AG10803 (cell line): Measurements from ENCODE around the gene NOL8.

Experiments used
- DNase-seq: peaks from one replicate; pipeline ENCODE4 v3.0.0; 2010; ENCODE audit warnings: low read depth
- H3K4me3 ChIP-seq: 2 replicates; pipeline ENCODE4 v1.5.1; 2011; ENCODE audit warnings: mild to moderate bottlenecking, low read length, control low read depth
- TF ChIP-seq, protein P1 (sequence below): conservative IDR thresholded peaks from 2 replicates; pipeline ENCODE4 v1.5.1; 2011; ENCODE audit warnings: mild to moderate bottlenecking, low read length, control low read depth, inconsistent platforms

NOL8 gene

DNA sequence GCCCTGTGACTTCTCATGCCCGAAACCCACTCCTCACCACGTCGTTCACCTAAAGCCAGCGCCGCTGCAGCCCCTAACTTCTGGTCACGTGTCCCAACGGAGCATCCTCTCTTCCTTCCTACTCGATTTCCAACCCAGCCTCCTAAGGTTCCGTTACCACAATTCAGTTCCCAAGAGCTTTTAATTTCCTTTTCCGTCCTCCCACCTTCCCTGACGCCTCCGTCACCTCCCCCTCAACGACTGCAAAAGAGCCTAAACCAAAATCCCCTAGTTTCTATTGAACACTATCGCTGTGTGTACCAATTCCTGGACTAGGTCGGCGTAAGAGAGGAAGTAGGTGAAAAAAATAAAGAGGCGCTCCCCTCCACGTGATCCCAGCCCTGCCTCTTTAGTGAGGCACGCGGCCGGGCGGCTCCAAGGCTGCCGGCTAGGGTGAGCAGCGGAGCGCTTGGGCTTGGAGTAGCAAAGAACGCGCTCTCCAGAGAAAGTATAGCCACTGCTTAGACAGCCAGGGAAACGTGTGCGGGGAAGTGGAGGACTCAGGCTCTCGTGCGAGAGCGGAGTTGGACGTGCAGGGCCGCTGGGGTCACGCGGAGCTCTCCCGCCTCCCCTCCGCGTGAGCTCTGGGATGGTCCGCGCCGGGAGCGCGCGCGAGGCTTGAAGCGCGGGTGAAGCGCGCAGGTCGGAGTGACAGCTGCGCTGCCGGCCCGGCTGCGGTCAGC lies at the start of gene NOL8, which contains the start of gene CENPP:
Gene NOL8, minus strand, starts transcription at position 82 of the 722 bp plus-strand sequence. CDS start 1,189 bp downstream, outside the sequence.
Gene CENPP, plus strand, starts transcription at position 685 of the 722 bp plus-strand sequence.
- peak within 1 kb of the TSS; percentile 94 for H3K4me3 ChIP-seq
- DNase-seq: peak; percentile 86
- TF ChIP-seq, protein P1, sequence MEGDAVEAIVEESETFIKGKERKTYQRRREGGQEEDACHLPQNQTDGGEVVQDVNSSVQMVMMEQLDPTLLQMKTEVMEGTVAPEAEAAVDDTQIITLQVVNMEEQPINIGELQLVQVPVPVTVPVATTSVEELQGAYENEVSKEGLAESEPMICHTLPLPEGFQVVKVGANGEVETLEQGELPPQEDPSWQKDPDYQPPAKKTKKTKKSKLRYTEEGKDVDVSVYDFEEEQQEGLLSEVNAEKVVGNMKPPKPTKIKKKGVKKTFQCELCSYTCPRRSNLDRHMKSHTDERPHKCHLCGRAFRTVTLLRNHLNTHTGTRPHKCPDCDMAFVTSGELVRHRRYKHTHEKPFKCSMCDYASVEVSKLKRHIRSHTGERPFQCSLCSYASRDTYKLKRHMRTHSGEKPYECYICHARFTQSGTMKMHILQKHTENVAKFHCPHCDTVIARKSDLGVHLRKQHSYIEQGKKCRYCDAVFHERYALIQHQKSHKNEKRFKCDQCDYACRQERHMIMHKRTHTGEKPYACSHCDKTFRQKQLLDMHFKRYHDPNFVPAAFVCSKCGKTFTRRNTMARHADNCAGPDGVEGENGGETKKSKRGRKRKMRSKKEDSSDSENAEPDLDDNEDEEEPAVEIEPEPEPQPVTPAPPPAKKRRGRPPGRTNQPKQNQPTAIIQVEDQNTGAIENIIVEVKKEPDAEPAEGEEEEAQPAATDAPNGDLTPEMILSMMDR: no peak

DNA sequence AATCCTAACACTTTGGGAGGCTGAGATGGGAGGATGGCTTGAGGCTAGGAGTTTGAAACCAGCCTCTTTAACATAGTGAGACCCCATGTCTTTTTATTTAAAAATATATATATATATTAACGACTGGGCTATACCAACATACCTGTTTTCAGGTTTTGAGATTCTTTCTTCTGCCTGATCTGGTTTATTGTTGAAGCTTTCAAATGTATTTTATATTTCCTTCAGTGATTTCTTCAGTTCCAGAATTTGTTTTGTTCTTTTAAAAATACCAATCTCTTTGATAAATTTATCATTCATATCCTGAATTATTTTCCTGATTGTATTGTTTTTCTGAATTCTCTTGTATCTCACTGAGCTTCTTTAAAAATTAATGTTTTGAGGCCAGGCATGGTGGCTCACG lies 48.0 kb upstream of the NOL8 start:
- TF ChIP-seq, protein P1: no peak
- H3K4me3 ChIP-seq: no peak overlapping the region
- DNase-seq: no peak

DNA sequence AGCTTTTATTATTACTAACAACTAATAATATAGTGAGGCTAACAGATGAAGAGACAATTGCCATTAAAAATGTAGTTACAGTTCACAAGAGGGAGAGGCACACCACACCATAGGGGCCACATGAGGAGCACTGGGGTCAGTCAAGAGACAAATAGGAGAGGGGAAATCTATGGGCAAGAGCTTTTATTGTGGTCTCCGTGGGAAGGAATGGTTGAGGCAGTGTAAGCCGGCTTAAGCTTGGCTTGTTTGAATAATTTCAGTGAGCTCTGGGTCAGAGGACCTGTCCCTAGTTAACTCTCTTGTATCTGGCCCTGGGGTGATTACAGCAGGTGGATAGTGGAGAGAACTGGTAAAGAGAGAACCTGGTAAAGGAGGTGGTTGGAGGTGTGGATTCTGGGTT lies 43.9 kb upstream of the NOL8 start:
- TF ChIP-seq, protein P1: no peak
- no peak overlapping the region for H3K4me3 ChIP-seq
- no peak for DNase-seq

DNA sequence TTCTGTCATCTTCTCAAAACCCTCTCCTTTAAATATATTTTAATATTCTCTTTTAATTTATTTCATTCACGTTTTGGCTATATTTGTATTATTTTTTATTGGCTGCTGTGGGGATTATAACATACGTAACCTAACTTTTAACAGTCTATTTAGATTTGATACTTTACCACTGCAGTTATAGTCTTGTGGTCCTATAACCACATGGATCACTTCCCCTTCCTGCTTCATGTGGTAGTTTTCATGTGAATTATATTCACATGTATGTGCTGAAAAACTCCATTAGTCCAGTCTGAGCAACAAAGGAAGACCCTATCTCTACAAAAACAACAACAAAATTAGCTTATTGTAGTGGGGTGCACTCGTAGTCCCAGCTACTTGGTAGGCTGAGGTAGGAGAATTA lies 34.9 kb upstream of the NOL8 start:
- TF ChIP-seq, protein P1: no peak

DNA sequence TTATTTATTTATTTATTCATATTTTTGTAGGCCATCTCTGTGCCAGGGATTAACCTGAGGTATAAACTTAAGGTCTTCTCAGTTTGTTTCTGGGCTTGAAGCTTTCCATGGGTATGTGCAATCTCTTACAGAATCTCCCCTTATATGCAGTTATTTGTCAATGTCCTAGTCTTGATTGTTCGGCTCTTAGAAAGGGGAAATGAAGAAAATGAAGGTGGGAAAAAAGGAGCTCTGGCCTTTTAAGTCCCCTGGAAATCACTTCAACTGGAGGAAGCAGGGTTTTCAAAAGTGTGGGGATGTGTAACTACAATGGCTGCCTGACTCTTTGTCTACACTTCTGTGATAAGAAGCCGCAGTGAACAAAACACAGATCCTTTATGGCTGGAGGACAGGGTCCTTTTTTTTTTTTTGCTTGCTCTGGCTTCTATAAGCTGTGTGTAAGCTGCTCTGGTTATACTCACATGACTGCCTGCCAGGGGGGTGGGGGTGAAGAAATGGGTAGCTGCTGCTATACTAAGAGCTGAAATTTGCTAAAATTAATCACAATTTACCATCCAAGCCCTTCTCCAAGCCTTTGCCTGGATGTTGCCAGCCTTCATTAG lies 34.3 kb upstream of the NOL8 start:
- no peak overlapping the region for H3K4me3 ChIP-seq
- TF ChIP-seq, protein P1: no peak
- no peak for DNase-seq

More for the DNA sequence above, 34.9 kb upstream of the NOL8 start:
- H3K4me3 ChIP-seq: no peak overlapping the region
- DNase-seq: no peak

GRCh38 chr9:92353051-92353450 lies 27.9 kb upstream of the NOL8 start:
- TF ChIP-seq, protein P1: no peak
- no peak for DNase-seq
- H3K4me3 ChIP-seq: no peak overlapping the region

DNA sequence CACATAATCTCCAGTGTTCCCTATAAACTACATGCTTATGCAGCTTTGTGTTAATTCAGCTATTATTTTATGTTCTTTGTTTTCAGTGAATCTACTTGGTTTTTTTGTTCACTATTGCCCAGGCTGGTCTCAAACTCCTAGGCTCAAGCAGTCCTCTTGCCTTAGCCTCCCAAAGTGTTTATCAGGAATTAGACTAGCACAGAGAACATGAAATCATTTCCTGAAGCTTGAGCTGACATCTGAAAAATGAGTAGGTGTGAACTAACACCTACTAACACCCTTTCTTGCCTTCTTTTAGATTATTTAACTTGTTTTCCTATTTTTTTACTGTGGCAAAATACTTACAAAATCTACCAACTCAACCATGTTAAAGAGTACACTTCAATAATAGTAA lies 25.6 kb upstream of the NOL8 start:
- no peak for DNase-seq
- TF ChIP-seq, protein P1: no peak
- no peak overlapping the region for H3K4me3 ChIP-seq
